Endothelial cell (in vitro differentiated cells): ENCODE results near the gene CLC. TPM values are rescaled to one million over a fixed set of nuclear protein-coding genes. Genes with fewer than 3 reads are reported as not detected.
"Not testable (repeated sequence)": the region's sequence is repeated elsewhere in the genome, so short reads cannot be mapped to it uniquely, and the experiment has no call there.

Experiments used
- DNase-seq: peaks from one replicate; pipeline ENCODE4 v3.0.0; 2021; ENCODE audit warnings: low spot score
- H3K27ac Mint-ChIP-seq: one replicate; pipeline ENCODE4 v1.8.0; 2021; ENCODE audit warnings: mixed read lengths, inconsistent platforms; ENCODE audit not compliant: unreplicated experiment
- H3K27me3 Mint-ChIP-seq: one replicate; pipeline ENCODE4 v1.8.0; 2021; ENCODE audit warnings: mild to moderate bottlenecking, moderate library complexity, mixed read lengths, inconsistent platforms; ENCODE audit not compliant: unreplicated experiment
- H3K36me3 Mint-ChIP-seq: one replicate; pipeline ENCODE4 v1.8.0; 2021; ENCODE audit warnings: mild to moderate bottlenecking, low read depth, mixed read lengths, inconsistent platforms; ENCODE audit not compliant: unreplicated experiment
- H3K4me1 Mint-ChIP-seq: one replicate; pipeline ENCODE4 v1.8.0; 2021; ENCODE audit warnings: mild to moderate bottlenecking, mixed read lengths, inconsistent platforms; ENCODE audit not compliant: unreplicated experiment
- H3K4me3 Mint-ChIP-seq: one replicate; pipeline ENCODE4 v1.8.0; 2021; ENCODE audit warnings: mild to moderate bottlenecking, mixed read lengths, inconsistent platforms; ENCODE audit not compliant: unreplicated experiment
- H3K9me3 Mint-ChIP-seq: one replicate; pipeline ENCODE4 v1.8.0; 2021; ENCODE audit warnings: mixed read lengths, inconsistent platforms; ENCODE audit not compliant: unreplicated experiment
- total RNA-seq: library from RNA; stranded (reverse); fragmentation: NEBNext Ultra II Directional; extraction: Animal tissue kit (Norgen Biotek cat#: 25700); gene quantifications from one replicate; pipeline ENCODE4 v1.2.1, GENCODE V29; 2021; ENCODE audit not compliant: unreplicated experiment
- TF ChIP-seq, protein P1 (sequence below): fragments of 200-600 bp; sonication (generic); IDR thresholded peaks from one replicate; pipeline ENCODE4 v1.5.0; 2021; ENCODE audit warnings: antibody characterized with exemption; ENCODE audit not compliant: unreplicated experiment

The CLC gene
- total RNA-seq, 1 donor from 2014 or later, result not detected

DNA sequence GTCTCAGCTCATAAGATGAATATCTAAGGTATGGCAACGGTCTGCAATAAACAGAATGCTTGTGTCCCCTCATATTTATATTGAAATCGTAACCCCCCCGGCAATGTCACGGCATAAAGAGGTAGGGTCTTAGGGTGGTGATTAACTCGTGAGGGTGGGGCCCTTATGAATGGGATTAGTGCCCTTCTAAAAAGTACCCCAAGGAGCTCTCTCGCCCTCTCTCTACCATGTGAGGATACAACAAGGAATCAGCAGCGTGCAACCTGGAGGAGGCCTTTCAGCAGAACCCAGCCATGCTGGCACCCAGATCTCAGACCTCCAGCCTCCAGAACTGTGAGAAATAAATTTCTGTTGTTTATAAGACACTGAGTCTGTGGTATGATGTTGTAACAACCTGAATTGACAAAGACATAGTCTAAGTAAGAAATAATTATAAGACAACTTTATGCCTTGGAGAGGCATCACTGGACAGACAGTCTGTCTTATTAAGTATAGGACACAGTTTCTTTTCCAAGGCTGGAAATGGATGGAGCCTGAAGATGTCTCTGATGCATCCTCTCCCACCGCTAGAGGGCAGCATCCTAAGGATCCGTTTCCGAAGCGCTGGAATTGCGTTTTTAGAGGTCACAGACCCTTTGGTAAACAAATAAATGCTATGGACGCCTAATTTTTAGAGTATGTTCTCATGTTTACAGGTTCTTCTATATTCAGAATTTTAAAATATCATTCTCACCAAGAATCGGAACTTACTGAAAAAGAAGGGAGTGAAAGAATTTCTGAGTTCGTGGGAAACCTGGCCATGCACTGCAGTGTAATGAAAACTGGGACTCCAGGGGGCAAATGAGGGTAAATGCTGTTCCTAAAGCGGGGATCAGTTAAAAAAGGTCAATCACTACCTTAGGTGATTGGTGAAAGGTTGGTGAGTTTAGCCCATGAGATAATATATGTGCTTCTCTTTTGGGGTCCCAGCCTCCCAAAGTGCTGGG, 27.6 kb upstream of the CLC start:
- Mint-ChIP-seq H3K4me3 (no peak overlapping the region), H3K9me3 (no peaks in the 10 kb centered on the region), H3K36me3 (no peaks in the 10 kb centered on the region), H3K4me1 (no peaks in the 10 kb centered on the region), H3K27me3 (no peaks in the 10 kb centered on the region), H3K27ac (no peak overlapping the region)
- peak; percentile 67 for DNase-seq
- TF ChIP-seq, protein P1, sequence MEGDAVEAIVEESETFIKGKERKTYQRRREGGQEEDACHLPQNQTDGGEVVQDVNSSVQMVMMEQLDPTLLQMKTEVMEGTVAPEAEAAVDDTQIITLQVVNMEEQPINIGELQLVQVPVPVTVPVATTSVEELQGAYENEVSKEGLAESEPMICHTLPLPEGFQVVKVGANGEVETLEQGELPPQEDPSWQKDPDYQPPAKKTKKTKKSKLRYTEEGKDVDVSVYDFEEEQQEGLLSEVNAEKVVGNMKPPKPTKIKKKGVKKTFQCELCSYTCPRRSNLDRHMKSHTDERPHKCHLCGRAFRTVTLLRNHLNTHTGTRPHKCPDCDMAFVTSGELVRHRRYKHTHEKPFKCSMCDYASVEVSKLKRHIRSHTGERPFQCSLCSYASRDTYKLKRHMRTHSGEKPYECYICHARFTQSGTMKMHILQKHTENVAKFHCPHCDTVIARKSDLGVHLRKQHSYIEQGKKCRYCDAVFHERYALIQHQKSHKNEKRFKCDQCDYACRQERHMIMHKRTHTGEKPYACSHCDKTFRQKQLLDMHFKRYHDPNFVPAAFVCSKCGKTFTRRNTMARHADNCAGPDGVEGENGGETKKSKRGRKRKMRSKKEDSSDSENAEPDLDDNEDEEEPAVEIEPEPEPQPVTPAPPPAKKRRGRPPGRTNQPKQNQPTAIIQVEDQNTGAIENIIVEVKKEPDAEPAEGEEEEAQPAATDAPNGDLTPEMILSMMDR, result peak; percentile 80

DNA sequence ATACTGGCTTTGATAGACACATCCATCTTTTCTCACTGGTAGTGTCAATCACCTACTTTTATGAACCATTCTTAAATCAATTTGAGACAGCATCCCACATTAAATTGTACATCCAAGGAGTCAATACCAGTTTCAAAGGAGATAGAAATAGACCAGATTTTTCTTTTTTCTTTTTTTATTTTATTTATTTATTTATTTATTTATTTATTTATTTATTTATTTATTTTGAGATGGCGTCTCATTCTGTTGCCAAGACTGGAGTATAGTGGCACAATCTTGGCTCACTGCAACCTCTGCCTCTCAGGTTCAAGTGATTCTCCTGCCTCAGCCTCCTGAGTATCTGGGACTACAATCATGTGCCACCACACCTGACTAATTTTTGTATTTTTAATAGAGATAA, 24.0 kb upstream of the CLC start:
- H3K36me3 Mint-ChIP-seq, DNase-seq, H3K4me1 Mint-ChIP-seq, H3K27me3 Mint-ChIP-seq, H3K9me3 Mint-ChIP-seq, H3K27ac Mint-ChIP-seq, H3K4me3 Mint-ChIP-seq: not testable (repeated sequence)

DNA sequence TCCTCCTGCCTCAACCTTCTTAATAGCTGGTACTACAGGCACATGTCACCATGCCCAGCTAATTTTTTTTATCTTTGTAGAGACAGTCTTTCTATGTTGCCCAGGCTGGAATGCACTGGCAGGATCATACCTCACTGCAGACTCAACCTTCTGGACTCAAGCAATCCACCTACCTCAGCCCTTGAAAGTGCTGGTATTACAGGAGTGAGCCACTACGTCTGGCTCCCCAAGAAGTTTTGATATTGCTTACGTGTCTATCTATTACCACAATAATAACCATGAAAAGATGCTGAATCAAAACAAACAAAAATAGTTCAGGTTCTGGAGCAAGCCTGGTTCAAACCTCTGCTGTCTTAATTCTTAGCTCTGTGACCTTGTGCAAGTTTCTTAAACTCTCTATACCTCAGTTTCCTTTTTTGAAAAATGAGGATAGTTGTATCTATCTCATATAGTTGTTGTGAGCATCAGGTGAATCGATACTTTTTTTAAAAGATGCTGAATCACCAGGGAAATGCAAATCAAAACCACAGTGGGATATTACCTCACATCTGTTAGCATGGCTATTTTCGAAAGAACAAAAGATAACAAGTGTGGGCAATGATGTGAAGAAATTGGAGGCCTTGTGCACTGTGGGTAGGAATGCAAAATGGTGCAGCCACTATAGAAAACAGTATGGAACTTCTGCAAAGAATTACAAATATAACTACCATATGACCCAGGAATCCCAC, 21.8 kb upstream of the CLC start:
- Mint-ChIP-seq H3K36me3 (no peaks in the 10 kb centered on the region), H3K27me3 (no peaks in the 10 kb centered on the region), H3K9me3 (no peaks in the 10 kb centered on the region), H3K27ac (no peak overlapping the region), H3K4me3 (no peak overlapping the region), H3K4me1 (no peaks in the 10 kb centered on the region)
- TF ChIP-seq, protein P1, result no peak
- DNase-seq, result no peak

DNA sequence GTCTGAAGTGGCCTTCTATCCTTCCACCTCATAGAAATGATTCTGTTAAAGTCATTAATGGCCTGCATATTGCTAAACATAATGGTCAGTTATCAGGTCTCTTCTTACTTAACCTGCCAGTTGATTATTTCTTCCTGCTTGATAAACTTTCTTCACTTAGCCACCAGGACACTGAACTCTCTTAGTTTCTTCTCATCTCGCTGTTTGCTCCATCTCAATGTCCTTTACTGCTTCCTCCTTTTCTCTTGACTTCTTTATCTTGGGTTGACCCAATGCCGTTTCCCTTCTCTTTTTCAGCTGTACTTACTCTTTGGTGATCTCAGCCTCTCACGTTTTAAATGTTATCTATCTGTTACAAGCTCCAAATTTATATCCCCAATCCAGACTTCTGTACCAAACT, 17.1 kb upstream of the CLC start:
- H3K4me3 Mint-ChIP-seq, result no peak overlapping the region

DNA sequence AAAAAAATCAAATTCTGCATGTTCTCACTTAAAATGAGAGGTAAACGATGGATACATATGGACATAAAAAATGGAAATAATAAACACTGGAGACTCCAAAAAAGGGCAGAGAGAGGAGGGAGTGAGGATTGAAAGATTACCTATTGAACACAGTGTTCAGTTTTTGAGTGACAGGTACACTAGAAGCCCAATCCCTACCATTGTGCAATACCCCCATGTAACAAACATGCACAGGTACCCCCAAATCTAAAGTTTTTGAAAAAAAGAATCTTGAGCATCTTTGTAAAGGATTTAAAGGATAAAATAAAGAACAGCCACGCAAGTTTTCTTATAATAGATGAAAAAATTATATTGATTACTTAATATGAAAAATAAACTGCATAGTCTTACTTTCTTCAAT, 16.7 kb upstream of the CLC start:
- no peaks in the 10 kb centered on the region for H3K36me3 Mint-ChIP-seq
- no peaks in the 10 kb centered on the region for H3K27me3 Mint-ChIP-seq
- H3K27ac Mint-ChIP-seq, result no peak overlapping the region
- TF ChIP-seq, protein P1, result no peak
- DNase-seq, result no peak
- H3K4me1 Mint-ChIP-seq, result no peaks in the 10 kb centered on the region
- H3K9me3 Mint-ChIP-seq, result no peaks in the 10 kb centered on the region
- H3K4me3 Mint-ChIP-seq, result no peak overlapping the region

More for the DNA sequence above, 17.1 kb upstream of the CLC start:
- Mint-ChIP-seq H3K36me3 (no peaks in the 10 kb centered on the region), H3K27ac (no peak overlapping the region), H3K4me1 (no peaks in the 10 kb centered on the region), H3K9me3 (no peaks in the 10 kb centered on the region), H3K27me3 (no peaks in the 10 kb centered on the region)
- TF ChIP-seq, protein P1, result no peak
- DNase-seq, result no peak
